DOHH2 (cell line): ENCODE measurements around the gene FUT4.

ENCODE experiments used
- CTCF ChIP-seq: fragments of 200-600 bp; sonication (generic); IDR thresholded peaks from one replicate; pipeline ENCODE4 v1.5.1; 2014; ENCODE audit warnings: antibody characterized with exemption, mild to moderate bottlenecking, low read depth, low read length; ENCODE audit not compliant: poor library complexity, severe bottlenecking
- EZH2phosphoT487 ChIP-seq: fragments of 200-600 bp; sonication (generic); IDR thresholded peaks from 2 replicates; pipeline ENCODE4 v1.6.1; 2017; ENCODE audit warnings: borderline replicate concordance, mild to moderate bottlenecking, antibody characterized with exemption, low read length, moderate library complexity, mixed read lengths

- TF ChIP-seq CTCF (no peak), EZH2phosphoT487 (no peak)
Measured at GRCh38 chr11:94526645-94527438, 16.9 kb upstream of the FUT4 start.
